ENCODE measurements around the gene NEK10. TPM values are rescaled to one million over a fixed set of nuclear protein-coding genes. Genes with fewer than 3 reads are reported as not detected.

Gene NEK10
- polyA plus RNA-seq, 1 donor: 6.0 TPM

- no peak for DNase-seq
Observed at GRCh38 chr3:27095553-27096222, 273.5 kb downstream of the NEK10 start.

- DNase-seq: no peak
Observed at GRCh38 chr3:27094721-27095120, 274.5 kb downstream of the NEK10 start.

GRCh38 chr3:27093771-27094170, 275.4 kb downstream of the NEK10 start:
- DNase-seq: no peak

GRCh38 chr3:27090275-27091041, 278.7 kb downstream of the NEK10 start:
- DNase-seq: no peak

- no peak for DNase-seq
Observed at GRCh38 chr3:27089645-27090044, 279.5 kb downstream of the NEK10 start.

- DNase-seq: peak; percentile 58
Observed at GRCh38 chr3:27089068-27089467, 280.1 kb downstream of the NEK10 start.

- DNase-seq: no peak
Observed at GRCh38 chr3:27085829-27086730, 283.1 kb downstream of the NEK10 start.

GRCh38 chr3:27081992-27082607, 287.1 kb downstream of the NEK10 start:
- no peak for DNase-seq

- DNase-seq: no peak
Observed at GRCh38 chr3:27081566-27081965, 287.6 kb downstream of the NEK10 start.

GRCh38 chr3:27080258-27080525, 289.0 kb downstream of the NEK10 start:
- DNase-seq: no peak

GRCh38 chr3:27079427-27080257, 289.5 kb downstream of the NEK10 start:
- DNase-seq: no peak

GRCh38 chr3:27078246-27078913, 290.8 kb downstream of the NEK10 start:
- DNase-seq: no peak

GRCh38 chr3:27076815-27077630, 292.2 kb downstream of the NEK10 start:
- no peak for DNase-seq

- no peak for DNase-seq
Observed at GRCh38 chr3:27074914-27075313, 294.3 kb downstream of the NEK10 start.

- no peak for DNase-seq
Observed at GRCh38 chr3:27073912-27074311, 295.3 kb downstream of the NEK10 start.

- no peak for DNase-seq
Observed at GRCh38 chr3:27072810-27073651, 296.2 kb downstream of the NEK10 start.

GRCh38 chr3:27060336-27060735, 308.8 kb downstream of the NEK10 start:
- no peak for DNase-seq

Data from hindlimb muscle (tissue), 1 donor.